CD4-positive, alpha-beta T cell (primary cell): ENCODE measurements around the gene PHYKPL. TPM values are rescaled to one million over a fixed set of nuclear protein-coding genes. Genes with fewer than 3 reads are reported as not detected.

Experiments used
- ATAC-seq: fragments of 200-7000 bp; cut with Tn5 transposase; one replicate; pipeline ENCODE4 v1.10.0; 2022; ENCODE audit warnings: mild to moderate bottlenecking; ENCODE audit not compliant: poor library complexity
- CTCF ChIA-PET: fragments of 350-600 bp; sonication (Branson Sonifier 250); formaldehyde crosslinking; loops from one replicate; lab custom pipeline; 2021; ENCODE audit warnings: antibody characterized with exemption, inconsistent platforms; lab: Charles Lee
- POLR2A ChIA-PET: fragments of 350-600 bp; sonication (Branson Sonifier 250); formaldehyde crosslinking; loops from one replicate; lab custom pipeline; 2021; ENCODE audit warnings: antibody characterized with exemption, inconsistent platforms; lab: Charles Lee
- DNase-seq, 14 experiments: peaks; one replicate each; pipeline ENCODE4 v3.0.0-alpha.2; 2013 to 2020; ENCODE audit warnings: mixed read lengths in 2 of 14
- H3K27ac ChIP-seq, 2 donors: one replicate each; pipeline versions ENCODE4 v1.5.1 to v1.7.0; 2013; ENCODE audit warnings: low read length in 2 of 2, low read depth in 1 of 2, mild to moderate bottlenecking in 1 of 2
- H3K27me3 ChIP-seq, 2 experiments: 1 replicate in 1 of 2; 2 replicates in 1 of 2; pipeline versions ENCODE4 v1.6.1 to v1.7.0; 2013; ENCODE audit warnings: low read length in 2 of 2, control low read depth in 1 of 2, mild to moderate bottlenecking in 1 of 2, moderate library complexity in 1 of 2; ENCODE audit not compliant: insufficient read depth in 2 of 2, control insufficient read depth in 1 of 2
- H3K36me3 ChIP-seq: one replicate; pipeline ENCODE4 v1.6.1; 2013; ENCODE audit warnings: low read length, control low read depth; ENCODE audit not compliant: insufficient read depth
- H3K4me1 ChIP-seq: one replicate; pipeline ENCODE4 v1.6.1; 2013; ENCODE audit warnings: low read length, control low read depth; ENCODE audit not compliant: insufficient read depth
- H3K4me3 ChIP-seq: one replicate; pipeline ENCODE4 v1.5.1; 2013; ENCODE audit warnings: mild to moderate bottlenecking, low read length, moderate library complexity
- H3K9me3 ChIP-seq, 2 experiments: 1 replicate in 1 of 2; 2 replicates in 1 of 2; pipeline versions ENCODE4 v1.6.1 to v1.7.0; 2013; ENCODE audit warnings: low read length in 2 of 2, mild to moderate bottlenecking in 2 of 2, control low read depth in 1 of 2, moderate library complexity in 1 of 2; ENCODE audit not compliant: control insufficient read depth in 1 of 2, insufficient read depth in 1 of 2
- H3K27ac Mint-ChIP-seq: one replicate; pipeline ENCODE4 v1.8.0; 2020; ENCODE audit warnings: mixed read lengths
- H3K27me3 Mint-ChIP-seq: one replicate; pipeline ENCODE4 v1.8.0; 2021; ENCODE audit warnings: mixed read lengths
- H3K36me3 Mint-ChIP-seq: one replicate; pipeline ENCODE4 v1.8.0; 2021; ENCODE audit warnings: low read depth, mixed read lengths
- H3K4me1 Mint-ChIP-seq: one replicate; pipeline ENCODE4 v1.8.0; 2021; ENCODE audit warnings: low read depth, mixed read lengths
- H3K4me3 Mint-ChIP-seq: one replicate; pipeline ENCODE4 v1.8.0; 2020; ENCODE audit warnings: mild to moderate bottlenecking, mixed read lengths
- H3K9me3 Mint-ChIP-seq: one replicate; pipeline ENCODE4 v1.8.0; 2020; ENCODE audit warnings: mixed read lengths
- intact Hi-C, 2 experiments: fragments of 100-400 bp; cut with DNase I in 1 of 2; cut with micrococcal nuclease in 1 of 2; formaldehyde crosslinking; loops; one replicate each; pipeline versions ENCODE4 v1.15.1 to v1.9.0; 2023 to 2025; cut with DNase I, micrococcal nuclease
- total RNA-seq, 174 experiments: library from RNA in 2 of 174; stranded (reverse) in 2 of 174; gene quantifications; one replicate each; pipeline ENCODE4 v1.2.3 and lab custom pipeline; 2021 to 2026
- TF ChIP-seq, protein P1 (sequence below): fragments of 200-600 bp; IDR thresholded peaks from one replicate; pipeline ENCODE4 v1.8.0; 2022; ENCODE audit warnings: antibody characterized with exemption, mild to moderate bottlenecking

Gene PHYKPL
- total RNA-seq, 2 experiments from 2014 or later, result 90.9 to 92.8 TPM

DNA sequence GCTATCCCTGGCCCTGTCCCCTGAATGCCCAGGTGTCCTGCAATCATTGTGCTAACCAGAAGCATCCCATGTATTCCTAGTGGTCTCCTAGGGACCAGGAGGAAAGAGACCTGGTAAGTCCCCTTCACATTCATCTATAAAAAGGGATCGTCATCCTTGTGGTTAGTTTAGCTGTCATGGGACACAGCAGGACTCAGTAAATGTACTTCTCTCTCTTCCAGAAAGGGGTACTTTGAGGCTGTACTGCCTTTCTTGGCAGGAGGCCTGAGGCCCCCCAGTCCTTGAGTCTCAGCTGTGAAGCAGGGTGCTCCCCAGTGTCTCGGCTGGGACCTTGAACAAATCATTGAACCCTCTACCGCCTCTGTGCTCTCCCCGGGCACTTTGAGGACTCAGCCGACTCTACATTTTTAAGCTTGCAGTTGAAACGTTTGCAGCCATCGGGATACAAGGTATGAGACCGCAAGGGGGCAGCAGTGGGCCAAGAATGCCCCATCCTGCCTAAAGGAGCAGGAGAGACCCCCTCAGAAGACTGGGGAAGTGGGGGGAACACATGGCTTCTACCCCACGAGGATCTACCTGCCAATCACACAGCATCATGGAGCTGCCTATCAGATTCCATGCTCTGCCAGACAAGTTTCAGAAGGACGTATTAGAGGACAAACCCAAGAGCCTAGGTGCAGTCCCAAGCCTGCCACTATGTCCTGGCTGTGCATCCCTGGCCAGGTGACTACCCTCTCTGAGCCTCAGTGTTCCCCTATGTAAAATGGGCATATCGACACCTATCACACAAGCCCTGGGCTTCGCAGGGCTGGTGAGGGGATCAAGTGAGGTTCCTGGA, 2.4 kb upstream of the PHYKPL start:
- ATAC-seq, result peak; percentile 25

DNA sequence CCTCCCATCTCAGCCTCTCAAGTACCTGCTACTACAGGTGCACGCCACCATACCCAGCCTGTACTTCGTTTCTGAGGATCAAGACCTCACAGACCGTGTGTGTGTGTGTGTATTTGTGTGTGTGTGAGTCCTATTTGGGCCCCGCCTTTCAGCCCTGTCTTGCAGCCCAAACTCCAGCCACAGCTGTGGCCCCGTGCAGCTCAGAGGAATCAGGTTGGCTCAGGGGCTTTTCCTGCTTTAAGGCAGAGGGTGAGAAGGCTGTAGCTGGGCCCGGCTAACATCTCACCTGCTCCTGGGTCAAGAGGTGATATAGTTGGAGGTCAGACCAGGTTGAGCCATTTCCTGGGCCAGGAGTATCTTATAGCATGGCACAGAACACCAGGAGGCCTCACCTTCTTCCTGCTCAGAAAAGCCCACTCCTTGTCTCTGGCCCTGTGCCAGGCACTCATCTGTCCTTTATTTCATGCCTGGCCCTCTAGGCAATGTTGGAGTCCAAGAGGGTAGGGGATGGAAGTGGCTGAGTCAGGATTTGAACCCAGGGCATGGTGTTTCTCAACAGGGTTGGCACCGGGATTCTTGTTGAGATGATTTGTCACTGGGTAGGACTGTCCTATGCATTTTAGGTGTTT, 1.6 kb upstream of the PHYKPL start:
- H3K4me3 Mint-ChIP-seq, result peak overlapping the region; percentile 90

More for the DNA sequence above, 2.4 kb upstream of the PHYKPL start:
- Histone ChIP-seq H3K9me3 (no peaks in the 10 kb centered on the region), H3K36me3 (peaks cover 11% of the 10 kb centered on the region), H3K27ac (no peak overlapping the region), H3K27me3 (no peaks in the 10 kb centered on the region), H3K4me1 (peaks cover 83% of the 10 kb centered on the region), H3K4me3 (no peak overlapping the region)
- TF ChIP-seq, protein P1, sequence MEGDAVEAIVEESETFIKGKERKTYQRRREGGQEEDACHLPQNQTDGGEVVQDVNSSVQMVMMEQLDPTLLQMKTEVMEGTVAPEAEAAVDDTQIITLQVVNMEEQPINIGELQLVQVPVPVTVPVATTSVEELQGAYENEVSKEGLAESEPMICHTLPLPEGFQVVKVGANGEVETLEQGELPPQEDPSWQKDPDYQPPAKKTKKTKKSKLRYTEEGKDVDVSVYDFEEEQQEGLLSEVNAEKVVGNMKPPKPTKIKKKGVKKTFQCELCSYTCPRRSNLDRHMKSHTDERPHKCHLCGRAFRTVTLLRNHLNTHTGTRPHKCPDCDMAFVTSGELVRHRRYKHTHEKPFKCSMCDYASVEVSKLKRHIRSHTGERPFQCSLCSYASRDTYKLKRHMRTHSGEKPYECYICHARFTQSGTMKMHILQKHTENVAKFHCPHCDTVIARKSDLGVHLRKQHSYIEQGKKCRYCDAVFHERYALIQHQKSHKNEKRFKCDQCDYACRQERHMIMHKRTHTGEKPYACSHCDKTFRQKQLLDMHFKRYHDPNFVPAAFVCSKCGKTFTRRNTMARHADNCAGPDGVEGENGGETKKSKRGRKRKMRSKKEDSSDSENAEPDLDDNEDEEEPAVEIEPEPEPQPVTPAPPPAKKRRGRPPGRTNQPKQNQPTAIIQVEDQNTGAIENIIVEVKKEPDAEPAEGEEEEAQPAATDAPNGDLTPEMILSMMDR, result peak; percentile 61
- ChIA-PET POLR2A (interaction anchor here (1.0 to 1.4 kb wide), 4 partner anchors 29 to 1389 kb away, joined by 3 to 9 read pairs (median 3); partner anchors contain the start of genes HNRNPAB and HNRNPH1), CTCF (interaction anchor here (0.6 to 1.2 kb wide), 4 partner anchors 17 to 1835 kb away, joined by 3 to 7 read pairs (median 4); partner anchors contain the start of gene HNRNPAB)
- H3K4me3 Mint-ChIP-seq, result peak overlapping the region; percentile 57
- H3K4me1 Mint-ChIP-seq, result peaks cover 50% of the 10 kb centered on the region
- DNase-seq, result peak; percentile 62 to 86 (median 70)
- intact Hi-C loops, result loop anchor here (1.0 to 10.0 kb wide), 3 partner anchors 316 to 1840 kb away; partner anchors contain the start of gene RNF130 (in 1 of the 2)
- H3K36me3 Mint-ChIP-seq, result peaks cover 21% of the 10 kb centered on the region
- H3K27ac Mint-ChIP-seq, result peak overlapping the region; percentile 60
- H3K27me3 Mint-ChIP-seq, result no peaks in the 10 kb centered on the region
- H3K9me3 Mint-ChIP-seq, result no peaks in the 10 kb centered on the region

More for the DNA sequence above, 1.6 kb upstream of the PHYKPL start:
- no peak for DNase-seq
- TF ChIP-seq, protein P1, result no peak
- Mint-ChIP-seq H3K9me3 (no peaks in the 10 kb centered on the region), H3K27ac (peak overlapping the region; percentile 84), H3K4me1 (peaks cover 52% of the 10 kb centered on the region), H3K27me3 (no peaks in the 10 kb centered on the region), H3K36me3 (peaks cover 28% of the 10 kb centered on the region)
- Histone ChIP-seq H3K4me1 (peaks cover 85% of the 10 kb centered on the region), H3K27ac (no peak overlapping the region), H3K27me3 (no peaks in the 10 kb centered on the region), H3K36me3 (peaks cover 19% of the 10 kb centered on the region), H3K9me3 (no peaks in the 10 kb centered on the region), H3K4me3 (no peak overlapping the region)
- ChIA-PET POLR2A (interaction anchor here (1.0 to 1.4 kb wide), 4 partner anchors 28 to 1389 kb away, joined by 3 to 9 read pairs (median 3); partner anchors contain the start of genes HNRNPAB and HNRNPH1), CTCF (interaction anchor here (0.6 to 1.2 kb wide), 3 partner anchors 18 to 390 kb away, joined by 3 to 7 read pairs (median 5); partner anchors contain the start of gene HNRNPAB)
- intact Hi-C loops, result loop anchor here (10.0 kb wide), 2 partner anchors 351 to 1841 kb away; partner anchors contain the start of gene RNF130 (in 1 of the 2)
- no peak for ATAC-seq
